DMS 273 (cell line): ENCODE data around the gene C11orf91.
"Not testable (repeated sequence)": the region's sequence is repeated elsewhere in the genome, so short reads cannot be mapped to it uniquely, and the experiment has no call there.

Source experiments
- DNase-seq: peaks from one replicate; lab custom pipeline; 2025; ENCODE audit not compliant: unreplicated experiment; lab: John Stamatoyannopoulos, UW

The C11orf91 gene

GRCh38 chr11:33670250-33671011, 30.2 kb downstream of the C11orf91 start:
- DNase-seq = no peak

- DNase-seq = no peak
Observed at GRCh38 chr11:33669598-33670249, 30.9 kb downstream of the C11orf91 start.

- DNase-seq = no peak
Observed at GRCh38 chr11:33668951-33669596, 31.6 kb downstream of the C11orf91 start.

GRCh38 chr11:33668468-33668825, 32.2 kb downstream of the C11orf91 start:
- DNase-seq = peak; percentile 46

GRCh38 chr11:33667819-33668467, 32.7 kb downstream of the C11orf91 start:
- DNase-seq = no peak

GRCh38 chr11:33665350-33666106, 35.1 kb downstream of the C11orf91 start:
- DNase-seq = no peak

GRCh38 chr11:33664827-33665226, 35.8 kb downstream of the C11orf91 start:
- DNase-seq = no peak

- DNase-seq = no peak
Observed at GRCh38 chr11:33664166-33664565, 36.5 kb downstream of the C11orf91 start.

GRCh38 chr11:33663121-33663520, 37.5 kb downstream of the C11orf91 start:
- DNase-seq = no peak

GRCh38 chr11:33661526-33661925, 39.1 kb downstream of the C11orf91 start:
- not testable (repeated sequence) for DNase-seq

GRCh38 chr11:33660962-33661361, 39.7 kb downstream of the C11orf91 start:
- no peak for DNase-seq

- DNase-seq = no peak
Observed at GRCh38 chr11:33659370-33660139, 41.1 kb downstream of the C11orf91 start.

GRCh38 chr11:33658195-33658900, 42.3 kb downstream of the C11orf91 start:
- DNase-seq = no peak

GRCh38 chr11:33657757-33658156, 42.9 kb downstream of the C11orf91 start:
- no peak for DNase-seq

- no peak for DNase-seq
Observed at GRCh38 chr11:33656768-33657167, 43.9 kb downstream of the C11orf91 start.

GRCh38 chr11:33655842-33656600, 44.6 kb downstream of the C11orf91 start:
- DNase-seq = no peak

- no peak for DNase-seq
Observed at GRCh38 chr11:33654594-33654993, 46.0 kb downstream of the C11orf91 start.

GRCh38 chr11:33652930-33653329, 47.7 kb downstream of the C11orf91 start:
- no peak for DNase-seq

GRCh38 chr11:33652431-33652830, 48.2 kb downstream of the C11orf91 start:
- DNase-seq = no peak
